Chondrocyte (in vitro differentiated cells): ENCODE measurements around the gene TEDDM1. TPM values are rescaled to one million over a fixed set of nuclear protein-coding genes. Genes with fewer than 3 reads are reported as not detected.

Experiments
- DNase-seq: peaks from one replicate; pipeline ENCODE4 v3.0.0; 2021; ENCODE audit warnings: mixed read lengths, low spot score
- H3K27ac Mint-ChIP-seq: one replicate; pipeline ENCODE4 v1.8.0; 2021; ENCODE audit warnings: mild to moderate bottlenecking, moderate library complexity, mixed read lengths; ENCODE audit not compliant: unreplicated experiment
- H3K27me3 Mint-ChIP-seq: 2 replicates; pipeline ENCODE4 v1.8.0; 2021; ENCODE audit warnings: low read depth, mixed read lengths
- H3K36me3 Mint-ChIP-seq: 2 replicates; pipeline ENCODE4 v1.8.0; 2021; ENCODE audit warnings: low read depth, mixed read lengths
- H3K4me1 Mint-ChIP-seq: 2 replicates; pipeline ENCODE4 v1.8.0; 2021; ENCODE audit warnings: low read depth, mild to moderate bottlenecking, mixed read lengths
- H3K4me3 Mint-ChIP-seq: one replicate; pipeline ENCODE4 v1.8.0; 2021; ENCODE audit warnings: mild to moderate bottlenecking, moderate library complexity, mixed read lengths; ENCODE audit not compliant: unreplicated experiment
- H3K9me3 Mint-ChIP-seq: 2 replicates; pipeline ENCODE4 v1.8.0; 2021; ENCODE audit warnings: low read depth, mixed read lengths
- CTCF ChIP-seq: fragments of 200-600 bp; sonication (generic); IDR thresholded peaks from 2 replicates; pipeline ENCODE4 v1.5.0; 2021; ENCODE audit warnings: antibody characterized with exemption, mild to moderate bottlenecking, moderate library complexity
- total RNA-seq: library from RNA; stranded (reverse); gene quantifications from 3 replicates; pipeline ENCODE4 v1.2.1, GENCODE V29; 2021

Gene TEDDM1
- total RNA-seq, 1 donor from 2014 or later: not detected

- DNase-seq: no peak
- Mint-ChIP-seq H3K36me3 (peaks cover under 1% of the 10 kb centered on the region), H3K27ac (no peak overlapping the region), H3K27me3 (peaks cover 2% of the 10 kb centered on the region), H3K4me1 (no peaks in the 10 kb centered on the region), H3K9me3 (no peaks in the 10 kb centered on the region), H3K4me3 (no peak overlapping the region)
- TF ChIP-seq CTCF: no peak
Observed at GRCh38 chr1:182376936-182377574, 23.4 kb downstream of the TEDDM1 start.

DNA sequence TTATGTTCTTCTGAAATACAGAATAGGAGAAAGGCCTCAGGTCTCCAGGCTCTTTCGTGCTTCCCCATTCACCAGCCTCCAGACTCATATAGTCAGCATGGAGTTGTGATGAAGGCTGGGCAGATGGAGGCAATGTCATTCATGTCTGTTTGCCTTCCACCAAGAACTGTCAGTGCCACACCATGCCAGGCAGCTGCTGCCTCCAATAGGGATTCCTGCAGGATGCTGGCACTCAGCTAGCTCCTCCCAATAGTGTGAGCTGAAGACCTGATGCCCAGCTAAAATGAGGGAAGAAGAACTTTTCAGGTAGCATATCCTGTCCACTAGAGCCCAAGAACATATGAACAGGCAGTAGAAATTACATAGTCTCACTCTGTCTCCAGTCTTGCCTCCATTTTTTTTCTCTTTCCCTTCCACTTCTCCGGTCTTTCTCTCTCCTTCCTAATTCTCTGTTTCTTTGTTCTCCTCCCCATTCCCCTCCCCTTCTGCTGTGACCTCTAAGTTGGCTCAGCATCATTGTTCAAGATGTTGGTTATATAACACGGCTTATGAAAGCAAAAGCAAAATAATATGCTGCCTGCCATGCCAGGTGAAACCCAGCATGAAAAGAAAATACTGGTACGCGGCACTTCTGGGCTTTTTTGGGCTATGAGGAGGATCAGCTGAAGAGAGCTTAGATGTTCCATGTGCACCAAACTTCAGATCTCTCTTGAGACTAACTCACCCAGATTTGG, 26.2 kb downstream of the TEDDM1 start:
- Mint-ChIP-seq H3K4me1 (no peaks in the 10 kb centered on the region), H3K4me3 (no peak overlapping the region), H3K36me3 (no peaks in the 10 kb centered on the region), H3K9me3 (no peaks in the 10 kb centered on the region), H3K27me3 (peaks cover 2% of the 10 kb centered on the region), H3K27ac (no peak overlapping the region)
- no peak for TF ChIP-seq CTCF
- DNase-seq: no peak

GRCh38 chr1:182370532-182370931, 29.9 kb downstream of the TEDDM1 start:
- TF ChIP-seq CTCF: no peak
- Mint-ChIP-seq H3K27ac (no peak overlapping the region), H3K27me3 (peaks cover 17% of the 10 kb centered on the region), H3K36me3 (no peaks in the 10 kb centered on the region), H3K4me3 (no peak overlapping the region), H3K4me1 (no peaks in the 10 kb centered on the region), H3K9me3 (peaks cover 3% of the 10 kb centered on the region)
- DNase-seq: no peak

DNA sequence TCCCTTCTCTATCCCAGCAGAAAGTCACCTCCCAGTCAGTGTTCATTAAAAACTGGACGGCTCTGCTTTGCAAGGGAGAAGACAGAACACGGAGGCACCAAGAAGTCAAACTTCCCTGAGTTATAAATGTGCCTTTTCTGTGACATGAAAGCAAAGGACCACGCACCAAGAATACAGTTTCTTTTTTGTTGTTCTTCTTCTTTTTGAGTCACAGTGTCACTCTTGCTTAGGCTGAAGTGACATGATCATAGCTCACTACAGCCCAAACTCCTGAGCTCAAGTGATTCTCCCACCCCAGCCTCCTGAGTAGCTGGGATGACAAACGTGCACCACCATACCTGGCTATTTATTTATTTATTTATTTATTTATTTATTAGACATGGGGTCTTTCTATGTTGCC, 31.6 kb downstream of the TEDDM1 start:
- no peak for DNase-seq
- Mint-ChIP-seq H3K9me3 (peaks cover 3% of the 10 kb centered on the region), H3K27me3 (peaks cover 17% of the 10 kb centered on the region), H3K27ac (no peak overlapping the region), H3K4me3 (no peak overlapping the region), H3K4me1 (no peaks in the 10 kb centered on the region), H3K36me3 (no peaks in the 10 kb centered on the region)
- no peak for TF ChIP-seq CTCF

DNA sequence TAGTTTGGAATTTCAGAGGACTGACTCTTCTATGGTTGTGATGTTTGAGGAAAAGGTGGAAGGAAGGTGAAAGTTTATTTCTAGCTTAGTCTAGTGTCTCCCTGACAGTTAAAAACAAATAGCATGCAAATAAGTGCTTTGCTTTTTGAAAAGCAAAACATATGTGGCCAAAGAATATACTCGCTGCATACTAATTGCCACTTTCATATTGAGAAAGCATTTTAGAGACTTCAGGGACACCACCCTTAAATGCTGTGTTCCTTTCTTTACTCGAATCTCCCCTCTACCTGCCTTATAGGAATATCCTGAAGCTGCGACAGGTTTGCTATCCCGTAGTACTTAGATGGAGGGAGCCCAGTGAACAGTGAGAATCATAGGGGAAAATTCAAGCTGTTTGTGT, 32.1 kb downstream of the TEDDM1 start:
- no peak overlapping the region for H3K27ac Mint-ChIP-seq
- peaks cover 3% of the 10 kb centered on the region for H3K9me3 Mint-ChIP-seq
- DNase-seq: no peak
- no peaks in the 10 kb centered on the region for H3K36me3 Mint-ChIP-seq
- TF ChIP-seq CTCF: no peak
- H3K4me3 Mint-ChIP-seq: no peak overlapping the region
- H3K27me3 Mint-ChIP-seq: peaks cover 17% of the 10 kb centered on the region
- H3K4me1 Mint-ChIP-seq: no peaks in the 10 kb centered on the region
